Rectal smooth muscle tissue (tissue), 1 donor: ENCODE results near the gene CNTD1.
A peak's percentile ranks its signal among the peaks of the same experiment; 100 is the strongest.
"Not testable (repeated sequence)": the region's sequence is repeated elsewhere in the genome, so short reads cannot be mapped to it uniquely, and the experiment has no call there.

Experiments
- H3K27ac ChIP-seq: one replicate; pipeline ENCODE4 v1.7.0; 2013; ENCODE audit warnings: low read depth, low read length, inconsistent platforms
- H3K27me3 ChIP-seq: one replicate; pipeline ENCODE4 v1.7.0; 2013; ENCODE audit warnings: low read length; ENCODE audit not compliant: control insufficient read depth, insufficient read depth
- H3K36me3 ChIP-seq: one replicate; pipeline ENCODE4 v1.7.0; 2013; ENCODE audit warnings: low read length; ENCODE audit not compliant: control insufficient read depth, insufficient read depth
- H3K4me1 ChIP-seq: one replicate; pipeline ENCODE4 v1.7.0; 2013; ENCODE audit warnings: low read length; ENCODE audit not compliant: control insufficient read depth, insufficient read depth
- H3K4me3 ChIP-seq: one replicate; pipeline ENCODE4 v1.7.0; 2013; ENCODE audit warnings: low read length
- H3K9ac ChIP-seq: one replicate; pipeline ENCODE4 v1.7.0; 2013; ENCODE audit warnings: low read length

Gene CNTD1

GRCh38 chr17:42855048-42855596, 56.5 kb downstream of the CNTD1 start:
- Histone ChIP-seq H3K4me1 (peaks cover 17% of the 10 kb centered on the region), H3K4me3 (peak overlapping the region; percentile 22), H3K27ac (peak overlapping the region; percentile 27), H3K36me3 (no peaks in the 10 kb centered on the region), H3K9ac (no peak overlapping the region), H3K27me3 (no peaks in the 10 kb centered on the region)

GRCh38 chr17:42856093-42856492, 57.4 kb downstream of the CNTD1 start:
- peaks cover 14% of the 10 kb centered on the region for H3K4me1 ChIP-seq
- peak overlapping the region; percentile 22 for H3K4me3 ChIP-seq
- not testable (repeated sequence) for H3K36me3 ChIP-seq, H3K27me3 ChIP-seq, H3K9ac ChIP-seq, H3K27ac ChIP-seq

- H3K27ac ChIP-seq, H3K9ac ChIP-seq, H3K36me3 ChIP-seq, H3K4me3 ChIP-seq, H3K27me3 ChIP-seq: not testable (repeated sequence)
- H3K4me1 ChIP-seq: peaks cover 14% of the 10 kb centered on the region
These were observed 57.9 kb downstream of the CNTD1 start for GRCh38 chr17:42856516-42856915.

- no peak overlapping the region for H3K9ac ChIP-seq
- peaks cover 14% of the 10 kb centered on the region for H3K4me1 ChIP-seq
- no peak overlapping the region for H3K27ac ChIP-seq
- H3K27me3 ChIP-seq: no peaks in the 10 kb centered on the region
- no peaks in the 10 kb centered on the region for H3K36me3 ChIP-seq
- no peak overlapping the region for H3K4me3 ChIP-seq
These were observed 58.7 kb downstream of the CNTD1 start for GRCh38 chr17:42857389-42857788.
